ENCODE data around the gene THBD. TPM values are rescaled to one million over a fixed set of nuclear protein-coding genes. Genes with fewer than 3 reads are reported as not detected.

THBD gene
- total and polyA plus RNA-seq, 2 experiments from 2014 or later, result 50.1 to 79.6 TPM

DNA sequence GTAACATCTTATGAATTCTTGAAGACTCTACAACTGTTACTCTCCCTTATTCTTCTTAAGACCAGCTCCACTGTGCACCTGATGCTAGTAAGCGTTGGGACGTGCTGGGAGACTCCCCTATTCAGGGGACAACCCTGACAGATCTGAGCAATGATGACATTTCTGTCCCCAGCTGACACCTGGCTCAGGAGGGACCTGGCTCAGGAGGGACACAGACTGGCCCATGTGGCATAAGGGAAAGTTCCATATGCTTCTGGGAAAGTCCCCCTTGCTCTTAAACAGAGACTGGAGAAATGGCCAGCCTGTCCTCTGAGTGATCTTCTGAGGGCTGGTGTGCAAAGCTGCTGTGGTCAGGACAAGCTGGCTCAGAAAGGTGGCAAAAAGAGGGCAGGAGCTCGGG lies 46.6 kb upstream of the THBD start:
- Histone ChIP-seq H2AFZ (no peak overlapping the region), H4K20me1 (ENCODE audit: insufficient read depth, poor library complexity, severe bottlenecking) (no peaks in the 10 kb centered on the region), H3K9me3 (ENCODE audit: low read depth) (no peaks in the 10 kb centered on the region), H3K9me2 (replicated peaks; ENCODE audit: insufficient read depth) (no peaks in the 10 kb centered on the region), H3K79me2 (no peaks in the 10 kb centered on the region), H3K4me3 (no peak overlapping the region), H3K4me1 (ENCODE audit: insufficient read depth) (no peaks in the 10 kb centered on the region), H3K36me3 (replicated peaks; ENCODE audit: insufficient read depth, low read depth) (no peaks in the 10 kb centered on the region), H3K27ac (no peak overlapping the region), H3K27me3 (peaks cover 4% of the 10 kb centered on the region), H3K4me2 (no peak overlapping the region)
- no peak for DNase-seq (ENCODE audit: low spot score)
- no peak for TF ChIP-seq EZH2phosphoT487 (IDR thresholded peaks at IDR 0.05; ENCODE audit: low read depth, severe bottlenecking, unreplicated experiment)
- TF ChIP-seq, protein P1, sequence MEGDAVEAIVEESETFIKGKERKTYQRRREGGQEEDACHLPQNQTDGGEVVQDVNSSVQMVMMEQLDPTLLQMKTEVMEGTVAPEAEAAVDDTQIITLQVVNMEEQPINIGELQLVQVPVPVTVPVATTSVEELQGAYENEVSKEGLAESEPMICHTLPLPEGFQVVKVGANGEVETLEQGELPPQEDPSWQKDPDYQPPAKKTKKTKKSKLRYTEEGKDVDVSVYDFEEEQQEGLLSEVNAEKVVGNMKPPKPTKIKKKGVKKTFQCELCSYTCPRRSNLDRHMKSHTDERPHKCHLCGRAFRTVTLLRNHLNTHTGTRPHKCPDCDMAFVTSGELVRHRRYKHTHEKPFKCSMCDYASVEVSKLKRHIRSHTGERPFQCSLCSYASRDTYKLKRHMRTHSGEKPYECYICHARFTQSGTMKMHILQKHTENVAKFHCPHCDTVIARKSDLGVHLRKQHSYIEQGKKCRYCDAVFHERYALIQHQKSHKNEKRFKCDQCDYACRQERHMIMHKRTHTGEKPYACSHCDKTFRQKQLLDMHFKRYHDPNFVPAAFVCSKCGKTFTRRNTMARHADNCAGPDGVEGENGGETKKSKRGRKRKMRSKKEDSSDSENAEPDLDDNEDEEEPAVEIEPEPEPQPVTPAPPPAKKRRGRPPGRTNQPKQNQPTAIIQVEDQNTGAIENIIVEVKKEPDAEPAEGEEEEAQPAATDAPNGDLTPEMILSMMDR (IDR thresholded peaks at IDR 0.05; ENCODE audit: poor library complexity), result no peak
- no peak for TF ChIP-seq EZH2 (IDR thresholded peaks at IDR 0.05; ENCODE audit: borderline replicate concordance)
- 89% methylated on average over 3 of the region's 3 CpGs for WGBS (ENCODE audit: low lambda C conversion rate, missing lambda C conversion rate)

DNA sequence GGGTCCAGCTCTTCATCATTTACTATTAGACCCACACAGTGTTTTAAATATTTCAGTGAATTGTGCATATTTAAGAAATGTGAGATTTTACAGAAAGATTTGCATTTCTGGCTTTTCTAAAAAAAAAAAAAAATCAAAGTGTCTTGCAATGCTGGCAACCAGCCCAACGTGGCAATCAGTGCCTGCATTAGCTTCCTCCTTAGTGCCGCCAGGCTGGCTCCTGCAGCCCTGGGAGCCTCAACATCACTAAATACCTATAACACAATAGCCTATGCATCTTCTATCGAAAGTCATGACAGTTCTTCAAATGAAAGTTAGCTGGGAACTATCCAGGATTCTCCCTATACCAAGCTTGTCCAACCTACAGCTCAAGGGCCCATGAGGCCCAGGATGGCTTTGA lies 46.0 kb upstream of the THBD start:
- Histone ChIP-seq H3K4me2 (no peak overlapping the region), H3K4me1 (ENCODE audit: insufficient read depth) (no peaks in the 10 kb centered on the region), H3K36me3 (replicated peaks; ENCODE audit: insufficient read depth, low read depth) (no peaks in the 10 kb centered on the region), H3K9me3 (ENCODE audit: low read depth) (no peaks in the 10 kb centered on the region), H4K20me1 (ENCODE audit: insufficient read depth, poor library complexity, severe bottlenecking) (no peaks in the 10 kb centered on the region), H3K4me3 (no peak overlapping the region), H3K79me2 (no peaks in the 10 kb centered on the region), H3K27ac (no peak overlapping the region), H2AFZ (no peak overlapping the region), H3K27me3 (peaks cover 4% of the 10 kb centered on the region), H3K9me2 (replicated peaks; ENCODE audit: insufficient read depth) (no peaks in the 10 kb centered on the region)
- DNase-seq (ENCODE audit: low spot score), result no peak
- WGBS (ENCODE audit: low lambda C conversion rate, missing lambda C conversion rate), result 96% methylated on average over 3 of the region's 3 CpGs
- TF ChIP-seq, protein P1 (IDR thresholded peaks at IDR 0.05; ENCODE audit: poor library complexity), result no peak
- TF ChIP-seq EZH2 (IDR thresholded peaks at IDR 0.05; ENCODE audit: borderline replicate concordance) (no peak), EZH2phosphoT487 (IDR thresholded peaks at IDR 0.05; ENCODE audit: low read depth, severe bottlenecking, unreplicated experiment) (no peak)

DNA sequence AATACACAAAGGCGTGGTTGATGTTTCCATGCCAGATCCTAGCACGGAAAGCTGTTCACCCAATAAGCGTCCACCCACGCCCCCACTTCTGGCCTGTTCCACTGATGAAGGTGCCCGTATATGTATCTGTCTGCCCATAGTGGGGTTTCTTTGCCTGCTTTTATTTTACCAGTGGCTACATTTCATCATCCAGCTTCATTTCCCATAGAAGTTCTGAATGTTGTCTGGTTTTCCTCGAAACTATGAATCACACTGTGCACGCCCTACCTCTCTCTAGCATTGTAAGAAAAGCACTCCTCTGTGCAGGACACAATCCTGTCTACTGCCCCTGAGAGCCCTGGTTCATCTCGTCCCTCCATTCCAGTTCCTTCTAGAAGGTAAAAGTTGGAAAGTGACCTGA lies 45.5 kb upstream of the THBD start:
- Histone ChIP-seq H3K4me3 (no peak overlapping the region), H3K36me3 (replicated peaks; ENCODE audit: insufficient read depth, low read depth) (no peaks in the 10 kb centered on the region), H3K9me2 (replicated peaks; ENCODE audit: insufficient read depth) (no peaks in the 10 kb centered on the region), H3K4me2 (no peak overlapping the region), H3K27me3 (peaks cover 4% of the 10 kb centered on the region), H3K27ac (no peak overlapping the region), H4K20me1 (ENCODE audit: insufficient read depth, poor library complexity, severe bottlenecking) (no peaks in the 10 kb centered on the region), H3K9me3 (ENCODE audit: low read depth) (no peaks in the 10 kb centered on the region), H3K4me1 (ENCODE audit: insufficient read depth) (no peaks in the 10 kb centered on the region), H3K79me2 (no peaks in the 10 kb centered on the region), H2AFZ (no peak overlapping the region)
- no peak for DNase-seq (ENCODE audit: low spot score)
- 91% methylated on average over 8 of the region's 8 CpGs for WGBS (ENCODE audit: low lambda C conversion rate, missing lambda C conversion rate)
- TF ChIP-seq, protein P1 (IDR thresholded peaks at IDR 0.05; ENCODE audit: poor library complexity), result no peak
- TF ChIP-seq EZH2 (IDR thresholded peaks at IDR 0.05; ENCODE audit: borderline replicate concordance), result no peak
- TF ChIP-seq EZH2phosphoT487 (IDR thresholded peaks at IDR 0.05; ENCODE audit: low read depth, severe bottlenecking, unreplicated experiment), result no peak
